ENCODE measurements around the gene PHLPP1. TPM values are rescaled to one million over a fixed set of nuclear protein-coding genes. Genes with fewer than 3 reads are reported as not detected.

PHLPP1 gene
- total RNA-seq, 1 donor from 2014 or later, result 21.2 TPM

- no peaks in the 10 kb centered on the region for H3K36me3 Mint-ChIP-seq
- H3K4me3 Mint-ChIP-seq, result no peak overlapping the region
- H3K27me3 Mint-ChIP-seq (ENCODE audit: low read depth), result peaks cover 11% of the 10 kb centered on the region
- no peak for TF ChIP-seq CTCF (IDR thresholded peaks at IDR 0.05; ENCODE audit: unreplicated experiment)
- H3K9me3 Mint-ChIP-seq, result peaks cover 10% of the 10 kb centered on the region
- H3K27ac Mint-ChIP-seq, result no peak overlapping the region
- no peaks in the 10 kb centered on the region for H3K4me1 Mint-ChIP-seq
- no peak for DNase-seq (ENCODE audit: low spot score in 2 of 2, unreplicated experiment in 2 of 2)
Measured at GRCh38 chr18:63007231-63007630, 291.9 kb downstream of the PHLPP1 start.

GRCh38 chr18:63016270-63016669, 300.9 kb downstream of the PHLPP1 start:
- H3K4me1 Mint-ChIP-seq, result no peaks in the 10 kb centered on the region
- peaks cover 34% of the 10 kb centered on the region for H3K27me3 Mint-ChIP-seq (ENCODE audit: low read depth)
- H3K9me3 Mint-ChIP-seq, result peaks cover 8% of the 10 kb centered on the region
- H3K27ac Mint-ChIP-seq, result no peak overlapping the region
- DNase-seq (ENCODE audit: low spot score in 2 of 2, unreplicated experiment in 2 of 2), result peak in 1 of 2 experiments; percentile 49
- peak; percentile 88 for TF ChIP-seq CTCF (IDR thresholded peaks at IDR 0.05; ENCODE audit: unreplicated experiment)
- H3K36me3 Mint-ChIP-seq, result peaks cover 5% of the 10 kb centered on the region
- H3K4me3 Mint-ChIP-seq, result no peak overlapping the region

- TF ChIP-seq CTCF (IDR thresholded peaks at IDR 0.05; ENCODE audit: unreplicated experiment), result no peak
- Mint-ChIP-seq H3K27me3 (ENCODE audit: low read depth) (peaks cover 31% of the 10 kb centered on the region), H3K4me3 (no peak overlapping the region), H3K9me3 (peaks cover 8% of the 10 kb centered on the region), H3K36me3 (peaks cover 5% of the 10 kb centered on the region), H3K27ac (no peak overlapping the region), H3K4me1 (no peaks in the 10 kb centered on the region)
- DNase-seq (ENCODE audit: low spot score in 2 of 2, unreplicated experiment in 2 of 2), result no peak
Measured at GRCh38 chr18:63017076-63017475, 301.7 kb downstream of the PHLPP1 start.

- no peak for DNase-seq (ENCODE audit: low spot score in 2 of 2, unreplicated experiment in 2 of 2)
- no peaks in the 10 kb centered on the region for H3K4me1 Mint-ChIP-seq
- no peak for TF ChIP-seq CTCF (IDR thresholded peaks at IDR 0.05; ENCODE audit: unreplicated experiment)
- no peak overlapping the region for H3K27ac Mint-ChIP-seq
- peaks cover 5% of the 10 kb centered on the region for H3K36me3 Mint-ChIP-seq
- H3K27me3 Mint-ChIP-seq (ENCODE audit: low read depth), result peaks cover 24% of the 10 kb centered on the region
- H3K4me3 Mint-ChIP-seq, result no peak overlapping the region
- peaks cover 8% of the 10 kb centered on the region for H3K9me3 Mint-ChIP-seq
Measured at GRCh38 chr18:63017977-63018376, 302.6 kb downstream of the PHLPP1 start.

- TF ChIP-seq CTCF (IDR thresholded peaks at IDR 0.05; ENCODE audit: unreplicated experiment), result peak; percentile 64
- H3K4me1 Mint-ChIP-seq, result no peaks in the 10 kb centered on the region
- peaks cover 6% of the 10 kb centered on the region for H3K27me3 Mint-ChIP-seq (ENCODE audit: low read depth)
- H3K9me3 Mint-ChIP-seq, result peaks cover 8% of the 10 kb centered on the region
- H3K4me3 Mint-ChIP-seq, result no peak overlapping the region
- peaks cover 5% of the 10 kb centered on the region for H3K36me3 Mint-ChIP-seq
- no peak overlapping the region for H3K27ac Mint-ChIP-seq
- DNase-seq (ENCODE audit: low spot score in 2 of 2, unreplicated experiment in 2 of 2), result no peak
Measured at GRCh38 chr18:63022429-63023022, 307.2 kb downstream of the PHLPP1 start.

All from mesothelial cell of epicardium (in vitro differentiated cells).